Measurements from ENCODE around the gene TNFRSF8. TPM values are rescaled to one million over a fixed set of nuclear protein-coding genes. Genes with fewer than 3 reads are reported as not detected.

The TNFRSF8 gene
- total and polyA plus RNA-seq, 12 donors, result 0.17 to 0.61 (median 0.42) TPM; not detected in 1

GRCh38 chr1:12075195-12076114 lies 12.4 kb downstream of the TNFRSF8 start:
- Histone ChIP-seq H3K27ac (peak overlapping the region in 1 of 5 donors; percentile 66), H3K36me3 (replicated peaks in 1 of 2) (no peaks in the 10 kb centered on the region), H3K4me1 (replicated peaks in 1 of 2) (no peaks in the 10 kb centered on the region), H3K4me3 (no peak overlapping the region), H3K9me3 (replicated peaks in 1 of 3) (no peaks in the 10 kb centered on the region), H3K27me3 (no peaks in the 10 kb centered on the region)
- TF ChIP-seq CTCF (IDR thresholded peaks at IDR 0.05) (no peak), POLR2A (IDR thresholded peaks at IDR 0.05) (no peak)
- peak in 5 of 7 donors; percentile 33 to 71 (median 50) for DNase-seq
- intact Hi-C loops (cut with DNase I), result no loop called here
- 74 to 77% (median 76%) methylated on average over 19 of the region's 19 CpGs for WGBS, 4 donors

- Histone ChIP-seq H3K27ac (no peak overlapping the region), H3K4me3 (no peak overlapping the region), H3K36me3 (replicated peaks in 1 of 2) (no peaks in the 10 kb centered on the region), H3K4me1 (replicated peaks in 1 of 2) (no peaks in the 10 kb centered on the region), H3K9me3 (replicated peaks in 1 of 3) (no peaks in the 10 kb centered on the region), H3K27me3 (no peaks in the 10 kb centered on the region)
- intact Hi-C loops (cut with DNase I), result no loop called here
- TF ChIP-seq POLR2A (IDR thresholded peaks at IDR 0.05) (no peak), CTCF (IDR thresholded peaks at IDR 0.05) (no peak)
- 76 to 85% (median 83%) methylated on average over 5 to 9 of the region's 9 CpGs for WGBS, 4 donors
- DNase-seq, result no peak
Observed at GRCh38 chr1:12076425-12077005, 13.4 kb downstream of the TNFRSF8 start.

- TF ChIP-seq CTCF (IDR thresholded peaks at IDR 0.05), result no peak
- no peak for TF ChIP-seq POLR2A (IDR thresholded peaks at IDR 0.05)
- intact Hi-C loops (cut with DNase I), result no loop called here
- H3K27me3 ChIP-seq, result no peaks in the 10 kb centered on the region
- H3K4me1 ChIP-seq (replicated peaks in 1 of 2), result no peaks in the 10 kb centered on the region
- no peak overlapping the region for H3K4me3 ChIP-seq
- no peak for DNase-seq
- H3K9me3 ChIP-seq (replicated peaks in 1 of 3), result no peaks in the 10 kb centered on the region
- no peaks in the 10 kb centered on the region for H3K36me3 ChIP-seq (replicated peaks in 1 of 2)
- WGBS, 4 donors, result 69 to 89% (median 77%) methylated on average over 6 to 7 of the region's 7 CpGs
- no peak overlapping the region for H3K27ac ChIP-seq
Observed at GRCh38 chr1:12078575-12078937, 15.5 kb downstream of the TNFRSF8 start.

GRCh38 chr1:12078938-12079861 lies 16.1 kb downstream of the TNFRSF8 start:
- Histone ChIP-seq H3K27ac (no peak overlapping the region), H3K36me3 (replicated peaks in 1 of 2) (no peaks in the 10 kb centered on the region), H3K27me3 (no peaks in the 10 kb centered on the region), H3K4me3 (no peak overlapping the region), H3K4me1 (replicated peaks in 1 of 2) (no peaks in the 10 kb centered on the region), H3K9me3 (replicated peaks in 1 of 3) (no peaks in the 10 kb centered on the region)
- TF ChIP-seq CTCF (IDR thresholded peaks at IDR 0.05) (peak; percentile 22 to 52 (median 40)), POLR2A (IDR thresholded peaks at IDR 0.05) (no peak)
- DNase-seq, result peak in 5 of 7 donors; percentile 22 to 57 (median 49)
- intact Hi-C loops (cut with DNase I), result no loop called here
- WGBS, 4 donors, result 47 to 54% (median 49%) methylated on average over 15 to 23 of the region's 23 CpGs

Measured in adrenal gland (tissue), 12 donors.